OCI-M2 (cell line): ENCODE results near the gene SNAI1.

ENCODE experiments used
- DNase-seq: peaks from one replicate; lab custom pipeline; 2025; ENCODE audit not compliant: unreplicated experiment; lab: John Stamatoyannopoulos, UW

The SNAI1 gene

DNA sequence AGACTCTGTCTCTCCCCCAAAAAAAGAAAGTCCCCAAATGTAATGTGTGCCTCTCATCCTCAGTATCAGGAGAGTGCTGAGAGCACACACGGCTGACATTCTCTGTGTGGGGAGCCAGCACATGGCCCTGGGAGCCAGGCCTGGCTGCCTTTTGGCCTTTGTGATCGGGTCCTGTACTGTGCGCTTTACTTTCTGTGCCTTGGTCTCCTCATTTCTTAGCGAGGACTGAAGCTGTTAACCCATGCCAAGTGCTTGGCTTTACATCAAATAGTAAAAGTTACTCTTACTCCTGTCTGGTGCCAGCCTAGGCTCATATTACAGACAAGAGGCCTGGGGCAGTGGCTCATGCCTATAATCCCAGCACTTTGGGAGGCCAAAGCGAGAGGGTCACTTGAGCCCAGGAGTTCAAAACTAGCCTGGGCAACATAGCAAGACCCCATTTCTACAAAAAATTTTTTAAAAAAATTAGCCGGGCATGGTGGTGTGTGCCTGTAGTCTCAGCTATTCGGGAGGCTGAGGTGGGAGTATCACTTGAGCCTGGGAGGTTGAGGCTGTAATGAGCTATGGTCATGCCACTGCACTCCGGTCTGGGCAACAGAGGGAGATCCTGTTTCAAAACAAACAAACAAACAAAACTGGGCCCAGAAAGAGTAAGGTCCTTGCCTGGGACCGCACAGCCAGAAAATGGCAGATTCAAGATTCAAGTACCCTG lies 50.3 kb downstream of the SNAI1 start:
- DNase-seq, result no peak

DNA sequence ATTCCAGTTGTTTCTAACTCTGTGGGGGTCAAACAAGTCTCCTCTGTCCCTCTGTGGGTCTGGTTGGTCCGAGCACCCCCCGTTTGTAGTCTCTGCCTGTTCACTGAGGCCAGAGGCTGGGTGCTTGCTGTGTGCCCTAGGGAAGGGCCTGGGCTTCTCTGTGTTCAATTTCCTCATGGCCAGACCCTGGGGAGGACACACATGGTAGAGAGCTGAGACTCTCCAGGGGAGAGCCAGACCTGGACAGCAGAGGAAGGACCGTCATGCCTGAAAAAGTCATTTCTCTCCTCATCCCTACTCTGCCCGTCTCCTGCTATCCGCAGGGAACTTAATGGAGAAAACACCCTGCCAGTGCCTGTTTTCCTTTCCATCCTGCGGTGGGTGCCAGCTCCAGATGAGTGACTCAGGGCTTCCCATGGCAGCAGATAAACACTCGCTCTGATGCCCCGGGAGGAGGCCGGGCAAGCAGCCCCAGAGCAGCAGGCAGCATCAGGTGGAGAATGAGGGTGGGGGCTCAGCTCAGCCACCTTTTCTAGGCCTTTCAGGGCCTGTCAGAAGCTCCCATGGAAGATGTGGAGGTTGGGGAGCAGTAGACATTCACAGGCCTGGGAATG lies 51.9 kb downstream of the SNAI1 start:
- no peak for DNase-seq

DNA sequence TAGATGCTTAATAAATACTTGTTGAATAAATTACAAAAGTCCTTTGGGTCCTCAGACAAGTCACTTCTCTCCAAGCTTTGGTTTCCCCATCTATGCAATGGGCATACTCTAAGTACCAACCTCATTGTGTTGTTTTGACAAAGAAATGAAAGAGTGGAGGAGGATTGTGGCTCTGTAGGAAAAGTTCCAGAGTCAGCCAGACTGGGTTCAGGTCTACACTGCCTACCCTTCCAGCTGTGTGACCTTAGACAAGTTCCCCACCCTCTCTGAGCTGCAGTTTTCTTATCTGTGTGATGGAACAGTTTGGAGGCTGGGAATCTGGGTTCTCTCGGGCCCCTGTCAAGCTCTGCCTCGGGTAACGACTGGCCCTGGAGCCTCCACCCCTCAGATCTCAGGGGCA lies 53.9 kb downstream of the SNAI1 start:
- DNase-seq, result no peak

DNA sequence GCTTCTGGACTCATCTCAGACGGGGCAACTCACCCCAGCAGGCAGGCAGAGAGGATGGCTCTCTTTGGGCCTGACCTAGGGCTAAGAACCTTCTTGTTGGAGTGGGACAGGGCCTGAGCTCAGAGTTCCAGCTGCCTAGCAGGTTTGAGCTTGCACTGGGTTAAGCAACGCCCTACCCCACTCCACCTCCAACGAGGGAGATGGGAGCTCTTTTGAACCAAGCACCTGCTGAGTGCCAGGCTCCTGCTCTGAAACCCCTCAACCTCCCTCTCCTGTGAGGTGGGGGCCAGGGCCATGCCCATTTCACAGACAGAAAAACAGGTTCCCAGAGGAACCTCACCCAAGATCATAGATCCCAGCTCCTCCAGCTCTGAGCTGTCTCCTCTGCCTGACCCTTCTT lies 54.3 kb downstream of the SNAI1 start:
- no peak for DNase-seq

DNA sequence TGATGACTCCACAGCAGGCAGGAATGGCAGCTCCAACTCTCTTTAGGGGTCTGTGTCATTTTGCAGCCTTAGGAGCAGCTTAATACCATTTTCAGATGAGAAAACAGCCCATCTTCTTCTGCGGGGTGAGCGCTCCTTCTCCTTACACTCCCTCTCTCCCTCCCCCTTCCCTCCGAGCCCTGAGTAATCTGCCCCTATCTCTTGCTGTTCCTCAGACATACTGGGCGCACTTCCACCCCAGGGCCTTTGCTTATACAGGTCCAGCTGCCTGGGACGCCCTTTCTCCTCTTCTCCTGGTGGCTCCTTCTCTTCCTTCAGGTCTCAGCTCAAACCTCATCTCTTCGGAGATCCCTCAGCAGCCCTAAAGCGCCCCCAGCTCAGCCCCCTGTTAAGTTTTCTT lies 54.8 kb downstream of the SNAI1 start:
- DNase-seq, result no peak

- DNase-seq, result no peak
Observed at GRCh38 chr20:50038169-50038568, 55.4 kb downstream of the SNAI1 start.
